Activated naive CD4-positive, alpha-beta T cell treated with anti-CD3 and anti-CD28 coated beads, Interleukin-2, amount 50 U/mL, for 24 hours (primary cell): ENCODE data around the gene HERC5.
"Not testable (repeated sequence)": the region's sequence is repeated elsewhere in the genome, so short reads cannot be mapped to it uniquely, and the experiment has no call there.

Experiments
- H3K27ac Mint-ChIP-seq: one replicate; pipeline ENCODE4 v1.8.0; 2021; ENCODE audit warnings: mild to moderate bottlenecking, mixed read lengths
- H3K27me3 Mint-ChIP-seq: one replicate; pipeline ENCODE4 v1.8.0; 2021; ENCODE audit warnings: mixed read lengths
- H3K36me3 Mint-ChIP-seq: one replicate; pipeline ENCODE4 v1.8.0; 2021; ENCODE audit warnings: mixed read lengths
- H3K4me1 Mint-ChIP-seq: one replicate; pipeline ENCODE4 v1.8.0; 2021; ENCODE audit warnings: mixed read lengths
- H3K4me3 Mint-ChIP-seq: one replicate; pipeline ENCODE4 v1.8.0; 2021; ENCODE audit warnings: mild to moderate bottlenecking, mixed read lengths
- H3K9me3 Mint-ChIP-seq: one replicate; pipeline ENCODE4 v1.8.0; 2021; ENCODE audit warnings: mixed read lengths

Gene HERC5

DNA sequence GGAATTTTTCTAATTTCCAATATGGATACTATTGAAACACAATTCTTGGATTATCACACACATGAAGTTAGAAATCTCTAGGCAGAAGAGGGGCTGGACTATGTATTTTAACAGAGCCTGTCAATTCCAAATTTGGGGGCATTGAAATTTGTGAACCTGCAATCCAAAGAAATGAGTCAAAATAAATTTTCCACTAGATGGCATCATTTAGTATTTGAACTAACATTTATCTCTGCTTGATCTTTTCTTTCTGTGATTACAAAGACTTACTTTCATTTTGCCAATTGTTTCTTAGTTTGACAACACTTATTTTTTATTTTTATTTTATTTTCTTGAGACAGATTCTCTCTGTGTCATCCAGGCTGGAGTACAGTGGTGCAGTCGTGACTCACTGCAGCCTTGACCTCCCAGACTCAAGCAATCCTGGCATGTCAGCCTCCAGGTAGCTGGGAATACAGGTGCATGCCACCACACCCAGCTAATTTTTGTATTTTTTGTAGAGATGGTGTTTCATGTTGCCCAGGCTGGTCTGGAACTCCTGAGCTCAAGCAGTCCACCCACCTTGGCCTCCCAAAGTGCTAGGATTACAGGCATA is 69.4 kb downstream of the HERC5 start:
- Mint-ChIP-seq H3K9me3 (no peaks in the 10 kb centered on the region), H3K4me1 (peaks cover 49% of the 10 kb centered on the region), H3K36me3 (peaks cover 2% of the 10 kb centered on the region), H3K27me3 (no peaks in the 10 kb centered on the region), H3K27ac (no peak overlapping the region), H3K4me3 (no peak overlapping the region)

DNA sequence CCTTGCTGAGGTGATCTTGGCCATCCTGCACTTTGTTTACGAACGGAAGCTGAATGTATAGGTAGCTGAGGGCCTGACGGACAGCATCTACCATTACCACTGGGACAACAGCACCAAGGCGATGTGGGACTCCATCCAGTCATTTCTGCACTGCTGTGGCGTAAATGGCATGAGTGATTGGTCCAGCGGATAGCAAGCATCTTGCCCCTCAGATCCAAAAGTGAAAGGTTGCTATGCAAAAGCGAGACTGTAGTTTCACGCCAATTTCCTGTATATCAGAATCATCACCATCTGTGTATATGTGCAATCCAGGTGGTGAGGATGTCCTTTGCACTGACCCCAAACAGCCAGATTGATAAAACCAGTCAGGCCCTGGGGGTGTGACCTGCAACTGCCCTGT is 70.9 kb downstream of the HERC5 start:
- H3K4me1 Mint-ChIP-seq: peaks cover 34% of the 10 kb centered on the region
- no peak overlapping the region for H3K27ac Mint-ChIP-seq
- no peak overlapping the region for H3K4me3 Mint-ChIP-seq
- no peaks in the 10 kb centered on the region for H3K27me3 Mint-ChIP-seq
- peaks cover 1% of the 10 kb centered on the region for H3K36me3 Mint-ChIP-seq
- H3K9me3 Mint-ChIP-seq: no peaks in the 10 kb centered on the region

DNA sequence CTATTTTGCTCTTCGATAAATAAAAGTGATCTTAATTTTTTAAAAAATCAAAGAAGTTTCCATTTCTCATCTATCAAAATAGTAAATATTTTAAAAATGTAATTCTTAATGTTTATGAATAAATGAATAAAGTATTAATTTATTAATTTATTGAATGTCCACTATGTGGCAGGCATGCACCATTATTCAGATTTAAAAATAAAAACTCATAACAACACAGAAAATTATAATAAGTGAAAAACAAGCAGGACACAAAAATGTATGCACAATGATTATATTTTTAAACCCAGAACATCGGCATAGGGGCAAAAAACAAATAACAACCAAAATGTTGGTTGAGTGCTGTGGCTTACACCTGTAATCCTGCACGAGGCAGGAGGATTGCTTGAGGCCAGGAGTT is 71.9 kb downstream of the HERC5 start:
- no peaks in the 10 kb centered on the region for H3K27me3 Mint-ChIP-seq
- no peak overlapping the region for H3K4me3 Mint-ChIP-seq
- H3K36me3 Mint-ChIP-seq: no peaks in the 10 kb centered on the region
- H3K27ac Mint-ChIP-seq: no peak overlapping the region
- no peaks in the 10 kb centered on the region for H3K9me3 Mint-ChIP-seq
- peaks cover 33% of the 10 kb centered on the region for H3K4me1 Mint-ChIP-seq

GRCh38 chr4:88531549-88531948 is 74.6 kb downstream of the HERC5 start:
- Mint-ChIP-seq H3K27me3 (no peaks in the 10 kb centered on the region), H3K27ac (no peak overlapping the region), H3K4me1 (peaks cover 11% of the 10 kb centered on the region), H3K9me3 (no peaks in the 10 kb centered on the region), H3K36me3 (no peaks in the 10 kb centered on the region), H3K4me3 (no peak overlapping the region)

DNA sequence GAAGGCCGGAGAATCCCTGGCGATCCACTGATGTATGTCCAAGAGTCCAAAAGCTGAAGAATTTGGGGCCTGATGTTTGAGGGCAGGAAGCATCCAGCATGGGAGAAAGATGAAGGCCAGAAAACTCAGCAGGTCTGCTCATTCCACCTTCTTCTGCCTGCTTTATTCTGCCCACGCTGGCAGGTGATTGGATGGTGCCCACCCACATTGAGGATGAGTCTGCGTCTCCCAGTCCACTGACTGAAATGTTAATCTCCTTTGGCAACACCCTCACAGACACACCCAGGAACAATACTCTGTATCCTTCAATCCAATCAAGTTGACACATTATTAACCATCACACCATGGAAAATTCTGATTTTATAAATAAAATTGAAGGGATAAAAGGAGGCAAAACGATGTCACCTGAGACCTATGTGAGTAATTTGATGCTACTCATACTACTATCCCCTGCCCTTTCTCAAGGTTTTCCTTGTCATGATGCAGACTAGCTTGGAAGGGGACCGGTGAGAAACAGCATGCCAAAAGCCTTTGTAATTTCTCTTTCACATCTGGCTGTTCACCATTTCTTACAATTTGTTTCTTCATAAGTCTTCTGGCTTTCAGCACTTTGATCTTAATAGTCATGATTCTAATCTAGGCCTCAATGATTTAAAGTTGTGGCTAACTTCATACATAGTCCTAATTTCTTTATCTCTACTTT is 76.3 kb downstream of the HERC5 start:
- no peaks in the 10 kb centered on the region for H3K36me3 Mint-ChIP-seq
- no peaks in the 10 kb centered on the region for H3K27me3 Mint-ChIP-seq
- H3K4me3 Mint-ChIP-seq: no peak overlapping the region
- peaks cover 3% of the 10 kb centered on the region for H3K4me1 Mint-ChIP-seq
- no peak overlapping the region for H3K27ac Mint-ChIP-seq
- H3K9me3 Mint-ChIP-seq: no peaks in the 10 kb centered on the region

- Mint-ChIP-seq H3K9me3 (no peaks in the 10 kb centered on the region), H3K36me3 (no peaks in the 10 kb centered on the region), H3K27me3 (no peaks in the 10 kb centered on the region), H3K4me3 (no peak overlapping the region), H3K27ac (no peak overlapping the region), H3K4me1 (peaks cover 3% of the 10 kb centered on the region)
Observed at GRCh38 chr4:88533937-88534750, 77.2 kb downstream of the HERC5 start.

DNA sequence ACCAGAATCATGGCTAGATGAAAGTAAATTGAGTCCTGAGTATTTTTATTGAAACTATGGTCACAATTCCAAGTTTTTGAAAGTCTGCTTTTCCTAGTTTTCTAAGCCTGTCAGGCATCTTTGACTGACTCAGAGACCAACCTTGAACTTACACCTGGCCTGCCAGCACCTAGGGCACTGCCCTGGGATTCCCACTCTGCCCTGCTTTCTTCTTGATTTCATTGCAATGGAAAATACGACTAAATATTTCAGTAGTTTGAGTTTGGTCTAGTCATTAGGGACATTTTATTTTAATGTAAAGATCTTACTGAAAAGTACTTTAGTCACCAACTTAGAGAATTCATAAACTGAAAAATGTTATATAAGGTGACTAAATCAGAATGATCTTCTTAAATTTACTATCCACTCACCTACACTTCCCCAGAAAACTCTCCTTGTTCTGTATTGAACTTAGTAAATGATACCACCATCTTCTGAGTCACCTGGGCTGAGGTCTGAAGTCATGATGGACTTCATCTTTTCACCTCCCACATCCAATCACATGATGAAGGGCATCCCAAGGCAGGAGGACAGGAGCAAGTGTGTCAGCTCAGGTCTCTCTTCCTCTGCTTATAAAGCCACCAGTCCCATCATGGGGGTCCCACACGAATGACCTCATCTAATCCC is 78.3 kb downstream of the HERC5 start:
- H3K27ac Mint-ChIP-seq: no peak overlapping the region
- no peaks in the 10 kb centered on the region for H3K9me3 Mint-ChIP-seq
- peaks cover 9% of the 10 kb centered on the region for H3K4me1 Mint-ChIP-seq
- no peaks in the 10 kb centered on the region for H3K36me3 Mint-ChIP-seq
- no peak overlapping the region for H3K4me3 Mint-ChIP-seq
- H3K27me3 Mint-ChIP-seq: no peaks in the 10 kb centered on the region

DNA sequence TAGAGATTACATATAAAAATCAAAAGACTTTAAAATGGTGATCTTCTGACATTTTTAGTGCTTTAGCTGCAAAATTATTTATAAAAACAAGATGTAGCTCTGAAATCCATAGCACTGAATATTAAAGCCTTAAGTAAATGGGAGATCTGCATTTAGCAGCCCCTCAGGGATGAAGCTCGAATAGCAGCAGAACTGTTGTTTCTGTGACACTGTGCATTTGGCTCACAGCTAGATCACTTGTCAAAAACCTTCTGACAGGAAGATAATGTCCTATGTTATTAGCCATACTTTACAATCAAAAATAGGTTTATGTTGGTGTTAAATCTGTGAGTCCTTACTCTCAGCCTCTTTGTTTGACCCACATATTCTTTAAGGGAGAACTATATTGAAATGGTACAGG is 80.8 kb downstream of the HERC5 start:
- H3K4me1 Mint-ChIP-seq: peaks cover 9% of the 10 kb centered on the region
- H3K27me3 Mint-ChIP-seq: no peaks in the 10 kb centered on the region
- H3K4me3 Mint-ChIP-seq: no peak overlapping the region
- H3K9me3 Mint-ChIP-seq: no peaks in the 10 kb centered on the region
- no peak overlapping the region for H3K27ac Mint-ChIP-seq
- H3K36me3 Mint-ChIP-seq: no peaks in the 10 kb centered on the region

DNA sequence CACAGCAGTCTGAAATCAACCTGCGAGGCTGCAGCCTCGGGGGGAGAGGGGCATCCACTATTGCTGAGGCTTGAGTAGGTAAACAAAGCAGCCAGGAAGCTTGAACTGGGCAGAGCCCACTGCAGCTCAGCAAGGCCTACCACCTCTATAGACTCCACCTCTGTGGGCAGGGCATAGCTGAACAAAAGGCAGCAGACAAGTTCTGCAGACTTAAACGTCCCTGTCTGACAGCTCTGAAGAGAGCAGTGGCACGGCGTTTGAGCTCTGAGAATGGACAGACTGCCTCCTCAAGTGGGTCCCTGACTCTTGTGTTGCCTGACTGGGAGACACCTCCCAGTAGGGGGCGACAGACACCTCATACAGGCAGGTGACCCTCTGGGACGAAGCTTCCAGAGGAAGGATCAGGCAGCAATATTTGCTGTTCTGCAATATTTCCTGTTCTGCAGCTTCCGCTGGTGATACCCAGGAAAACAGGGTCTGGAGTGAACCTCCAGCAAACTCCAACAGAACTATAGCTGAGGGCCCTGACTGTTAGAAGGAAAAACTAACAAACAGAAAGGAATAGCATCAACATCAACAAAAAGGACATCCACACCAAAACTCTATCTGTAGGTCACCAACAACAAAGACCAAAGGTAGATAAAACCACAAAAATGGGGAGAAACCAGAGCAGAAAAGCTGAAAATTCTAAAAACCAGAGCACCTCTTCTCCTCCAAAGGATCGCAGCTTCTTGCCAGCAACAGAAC is 82.6 kb downstream of the HERC5 start:
- not testable (repeated sequence) for H3K27me3 Mint-ChIP-seq, H3K4me1 Mint-ChIP-seq, H3K9me3 Mint-ChIP-seq, H3K36me3 Mint-ChIP-seq
- Mint-ChIP-seq H3K4me3 (peak overlapping the region; percentile 34), H3K27ac (peak overlapping the region; percentile 52)

DNA sequence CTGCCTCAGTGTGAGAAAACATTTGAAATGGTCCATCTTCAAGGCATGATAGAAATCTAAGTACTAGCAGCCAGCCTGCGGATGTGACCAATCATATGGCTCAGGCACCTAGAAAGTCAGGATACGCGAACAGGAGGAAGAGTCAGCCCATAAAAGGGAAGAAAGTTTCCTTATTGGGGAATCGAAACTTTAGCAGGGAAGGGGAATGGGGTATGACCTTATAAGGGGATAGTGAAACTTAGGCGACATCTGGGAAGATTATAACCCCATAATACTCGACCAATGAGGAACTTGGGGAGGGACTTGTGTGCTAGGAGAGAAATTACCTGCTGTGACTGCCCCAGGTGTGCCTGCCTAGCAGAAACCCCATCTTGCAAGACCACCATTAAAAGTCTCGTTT is 92.9 kb downstream of the HERC5 start:
- H3K27me3 Mint-ChIP-seq: no peaks in the 10 kb centered on the region
- no peaks in the 10 kb centered on the region for H3K4me1 Mint-ChIP-seq
- no peak overlapping the region for H3K27ac Mint-ChIP-seq
- H3K4me3 Mint-ChIP-seq: no peak overlapping the region
- H3K36me3 Mint-ChIP-seq: no peaks in the 10 kb centered on the region
- H3K9me3 Mint-ChIP-seq: no peaks in the 10 kb centered on the region
